ENCODE data around the gene HS2ST1.

Gene HS2ST1

GRCh38 chr1:87144316-87144895 lies 230.0 kb downstream of the HS2ST1 start:
- no peak for DNase-seq

GRCh38 chr1:87144981-87145380 lies 230.5 kb downstream of the HS2ST1 start:
- no peak for DNase-seq

- DNase-seq, result no peak
Measured at GRCh38 chr1:87146538-87146937, 232.1 kb downstream of the HS2ST1 start.

GRCh38 chr1:87146986-87147385 lies 232.6 kb downstream of the HS2ST1 start:
- no peak for DNase-seq

- no peak for DNase-seq
Measured at GRCh38 chr1:87147851-87148250, 233.4 kb downstream of the HS2ST1 start.

GRCh38 chr1:87148661-87149060 lies 234.2 kb downstream of the HS2ST1 start:
- no peak for DNase-seq

- DNase-seq, result no peak
Measured at GRCh38 chr1:87149241-87150041, 235.0 kb downstream of the HS2ST1 start.

- DNase-seq, result no peak
Measured at GRCh38 chr1:87150143-87150542, 235.7 kb downstream of the HS2ST1 start.

- DNase-seq, result no peak
Measured at GRCh38 chr1:87151500-87152421, 237.3 kb downstream of the HS2ST1 start.

GRCh38 chr1:87154384-87154783 lies 239.9 kb downstream of the HS2ST1 start:
- no peak for DNase-seq

- peak; percentile 87 for DNase-seq
Measured at GRCh38 chr1:87155170-87155569, 240.7 kb downstream of the HS2ST1 start.

GRCh38 chr1:87155648-87156047 lies 241.2 kb downstream of the HS2ST1 start:
- DNase-seq, result no peak

GRCh38 chr1:87156124-87156523 lies 241.7 kb downstream of the HS2ST1 start:
- no peak for DNase-seq

- DNase-seq, result no peak
Measured at GRCh38 chr1:87159378-87159915, 245.0 kb downstream of the HS2ST1 start.
